HG02884 (cell line): ENCODE results near the gene NTRK1.

Source experiments
- ATAC-seq: cut with Tn5 transposase; IDR thresholded peaks from one replicate; pipeline ENCODE4 v1.9.1; 2021; ENCODE audit warnings: mild to moderate bottlenecking, moderate library complexity; ENCODE audit not compliant: unreplicated experiment

Gene NTRK1

DNA sequence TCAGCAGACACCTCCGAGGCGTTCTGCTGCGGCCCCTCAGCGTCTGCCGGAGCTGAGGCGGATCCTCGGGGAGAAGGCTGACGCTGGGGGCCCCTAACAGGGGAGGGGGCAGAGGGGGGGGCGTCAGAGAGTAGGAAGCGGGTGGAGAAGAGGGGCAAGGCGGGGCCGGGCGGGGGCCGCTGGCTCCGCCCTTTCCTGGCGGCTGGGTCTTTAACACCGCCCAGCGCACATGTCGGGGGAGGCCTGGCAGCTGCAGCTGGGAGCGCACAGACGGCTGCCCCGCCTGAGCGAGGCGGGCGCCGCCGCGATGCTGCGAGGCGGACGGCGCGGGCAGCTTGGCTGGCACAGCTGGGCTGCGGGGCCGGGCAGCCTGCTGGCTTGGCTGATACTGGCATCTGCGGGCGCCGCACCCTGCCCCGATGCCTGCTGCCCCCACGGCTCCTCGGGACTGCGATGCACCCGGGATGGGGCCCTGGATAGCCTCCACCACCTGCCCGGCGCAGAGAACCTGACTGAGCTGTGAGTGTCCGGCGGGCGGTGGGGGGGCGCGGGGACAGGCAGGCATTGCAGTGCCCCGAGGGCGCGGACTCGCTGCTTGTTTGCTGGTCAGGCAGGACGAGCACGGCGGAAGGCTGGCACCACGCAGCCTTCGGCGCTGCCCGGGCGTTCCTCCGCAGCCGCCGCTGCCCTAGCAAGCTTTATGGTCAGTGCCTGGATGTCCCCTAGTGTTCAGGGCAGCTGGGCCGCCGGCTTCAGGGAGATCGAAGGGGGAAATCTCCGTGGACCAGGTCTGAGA lies at the start of gene NTRK1:
TSS of gene NTRK1 (plus strand) at position 238 of the 796 bp plus-strand sequence. CDS start at position 308, 70 bp downstream.
- ATAC-seq = no peak

- no peak for ATAC-seq
Observed at GRCh38 chr1:156811168-156811567, 49.5 kb upstream of the NTRK1 start.

DNA sequence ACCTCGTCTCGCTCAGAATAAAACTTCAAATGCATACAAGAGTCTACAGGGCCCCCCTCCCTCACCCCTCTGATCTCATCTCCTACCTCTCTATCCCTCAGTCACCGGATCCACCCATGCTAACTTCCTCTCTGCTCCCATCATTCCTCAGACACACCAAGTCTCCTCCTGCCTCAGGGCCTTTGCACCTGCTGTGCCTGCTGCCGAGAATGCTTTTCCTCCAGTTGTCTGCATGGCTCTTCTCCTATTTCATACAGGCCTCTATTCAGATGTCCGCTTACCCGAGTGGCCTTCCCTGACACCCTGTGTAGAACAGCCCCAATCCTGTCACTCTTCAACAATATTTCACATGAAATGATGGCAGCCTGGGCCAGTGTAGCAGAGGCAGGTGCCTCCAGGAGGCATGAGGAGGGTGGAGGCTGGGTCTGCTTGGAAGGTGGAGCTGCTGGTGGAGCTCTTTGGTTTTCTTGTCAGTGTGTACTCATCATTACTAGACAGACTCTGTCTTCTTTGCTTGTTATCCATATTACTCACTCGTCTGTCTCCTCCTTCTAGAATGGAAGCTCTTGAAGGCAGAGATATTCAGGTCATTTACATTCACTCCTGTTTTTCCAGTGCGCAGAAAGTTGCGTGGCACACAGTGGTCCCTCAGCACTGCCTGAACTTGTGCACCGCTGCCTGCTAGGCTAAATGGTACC lies 48.2 kb upstream of the NTRK1 start:
- ATAC-seq = no peak

DNA sequence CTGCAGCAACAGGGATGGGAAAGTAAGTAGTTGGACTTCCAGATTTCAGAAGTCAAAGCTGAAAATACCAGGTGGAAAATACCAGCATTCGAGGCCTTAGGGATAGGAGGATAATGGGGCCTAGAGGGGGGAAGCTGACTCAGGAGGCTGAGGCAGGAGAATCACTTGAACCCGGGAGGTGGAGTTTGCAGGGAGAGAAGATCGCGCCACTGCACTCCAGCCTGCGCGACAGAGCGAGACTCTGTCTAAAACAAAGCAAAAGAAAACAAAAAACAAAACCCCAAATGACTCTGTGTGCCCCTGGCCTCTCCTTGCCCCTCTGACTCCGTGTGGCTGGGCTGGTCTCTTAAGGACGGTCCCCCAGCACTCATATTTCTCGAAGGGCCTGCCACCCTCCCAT lies 47.4 kb upstream of the NTRK1 start:
- ATAC-seq = no peak

DNA sequence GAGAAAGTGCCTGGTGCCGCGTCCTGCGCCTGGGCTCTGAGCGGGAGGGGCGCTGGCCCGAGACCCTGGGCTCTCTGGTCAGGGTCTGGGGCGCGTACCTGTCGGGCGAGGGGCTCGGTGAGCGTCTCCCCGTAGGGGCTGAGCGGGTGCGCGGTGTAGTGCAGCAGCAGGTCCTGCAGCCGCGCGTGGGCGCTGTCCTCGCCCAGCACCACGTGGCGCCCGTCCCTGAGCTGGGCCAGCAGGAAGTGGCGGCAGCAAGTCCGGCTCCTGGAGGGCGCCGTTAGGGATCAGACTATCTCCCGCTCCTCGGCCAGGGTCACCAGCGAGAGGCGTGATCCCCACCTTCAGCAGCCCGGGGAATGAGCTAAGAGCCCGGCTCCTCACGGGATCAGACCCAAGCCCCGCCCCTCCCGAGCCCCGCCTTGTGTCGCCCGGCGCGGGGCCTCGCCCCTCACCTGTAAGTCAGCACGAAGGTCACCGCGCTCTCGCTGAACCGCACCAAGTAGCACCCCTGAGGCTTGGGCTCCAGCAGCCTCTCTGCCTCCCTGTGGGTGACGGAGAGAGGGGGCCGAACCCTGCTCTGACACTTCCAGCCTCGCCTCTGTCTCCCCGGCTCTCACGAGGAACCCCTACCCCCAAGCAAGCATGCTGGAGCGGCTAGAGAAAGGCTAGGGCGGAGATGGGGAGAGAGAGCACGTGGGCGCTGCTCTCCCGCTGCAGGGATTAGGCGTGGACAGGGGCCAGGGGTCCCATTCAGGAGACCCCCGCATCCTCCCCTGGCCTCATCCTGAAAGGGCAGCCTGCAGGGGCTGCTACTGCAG lies 46.7 kb upstream of the NTRK1 start:
- ATAC-seq = peak; percentile 45

GRCh38 chr1:156814571-156815260 lies 45.9 kb upstream of the NTRK1 start:
- no peak for ATAC-seq

- ATAC-seq = no peak
Observed at GRCh38 chr1:156815307-156815826, 45.3 kb upstream of the NTRK1 start.

- no peak for ATAC-seq
Observed at GRCh38 chr1:156815961-156816422, 44.7 kb upstream of the NTRK1 start.

GRCh38 chr1:156816561-156817328 lies 43.9 kb upstream of the NTRK1 start, which contains the start of gene SH2D2A:
TSS of gene SH2D2A (minus strand) at chr1:156816848. CDS start at chr1:156816708, 140 bp downstream.
- ATAC-seq = peak; percentile 75

- no peak for ATAC-seq
Observed at GRCh38 chr1:156821801-156822200, 38.9 kb upstream of the NTRK1 start.

- no peak for ATAC-seq
Observed at GRCh38 chr1:156822680-156823079, 38.0 kb upstream of the NTRK1 start.

DNA sequence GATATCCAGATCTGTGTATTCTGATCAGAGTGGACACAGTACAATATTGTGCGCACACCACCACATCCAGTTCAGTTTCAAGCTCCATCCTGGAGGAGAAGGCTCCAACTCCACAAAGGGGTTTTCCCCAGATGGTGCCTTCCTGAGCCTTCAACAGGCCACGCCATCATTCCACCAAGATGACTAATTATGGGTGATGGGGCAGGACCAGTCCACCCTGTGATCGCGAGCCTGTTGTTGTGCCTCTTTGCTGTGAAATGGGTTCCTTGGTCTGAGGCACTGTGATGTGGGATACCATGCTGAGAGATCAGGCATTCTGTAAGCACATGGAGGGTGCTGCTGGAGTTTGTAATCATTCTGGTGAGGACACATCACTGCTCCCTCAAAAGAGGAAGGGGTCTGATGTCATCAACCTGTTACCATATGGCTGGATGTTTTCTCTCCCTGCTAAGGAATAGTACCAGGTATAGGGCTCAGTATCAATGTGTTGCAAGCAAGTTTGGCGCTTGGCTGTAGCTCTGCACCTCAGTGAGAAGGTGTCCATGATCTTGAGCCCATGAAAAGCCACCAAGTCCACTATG lies 37.4 kb upstream of the NTRK1 start:
- no peak for ATAC-seq

- no peak for ATAC-seq
Observed at GRCh38 chr1:156826630-156827029, 34.0 kb upstream of the NTRK1 start.

GRCh38 chr1:156828400-156829124 lies 32.1 kb upstream of the NTRK1 start:
- no peak for ATAC-seq

- no peak for ATAC-seq
Observed at GRCh38 chr1:156832434-156832833, 28.2 kb upstream of the NTRK1 start.

GRCh38 chr1:156833603-156834002 lies 27.1 kb upstream of the NTRK1 start:
- ATAC-seq = no peak

- no peak for ATAC-seq
Observed at GRCh38 chr1:156834322-156834721, 26.3 kb upstream of the NTRK1 start.

DNA sequence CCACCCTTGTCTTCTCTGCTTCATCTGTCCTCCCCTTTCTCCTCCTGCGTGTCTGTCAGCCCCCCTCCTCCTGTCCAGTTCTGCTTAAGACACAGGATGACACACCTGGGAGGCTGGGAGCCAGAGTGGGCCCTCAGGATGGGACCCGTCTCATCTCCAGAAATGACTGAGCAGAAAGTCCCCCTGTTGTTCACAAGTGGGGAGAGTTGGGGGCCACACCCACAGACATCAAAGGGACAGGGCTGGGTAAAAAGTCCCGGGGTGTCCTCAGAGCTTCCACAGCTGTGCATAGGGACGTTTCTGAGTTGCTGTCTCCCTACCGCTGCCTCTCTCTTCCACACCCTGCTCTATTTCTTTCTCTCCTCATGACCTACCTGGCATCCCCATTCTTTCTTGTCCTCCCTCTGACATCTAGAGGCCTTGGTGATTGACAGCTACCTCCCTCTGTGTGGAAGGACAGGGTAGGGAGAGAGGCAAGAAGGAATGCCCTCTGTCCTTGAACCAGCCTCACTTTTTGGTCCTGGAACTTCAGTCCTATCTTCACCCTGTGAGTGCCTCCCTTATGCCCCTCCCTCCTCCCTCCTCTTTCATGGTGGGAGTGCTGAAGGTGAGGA lies 24.5 kb upstream of the NTRK1 start:
- no peak for ATAC-seq
